Esophagus muscularis mucosa (tissue), 4 donors: ENCODE data around the gene CRACR2B. TPM values are rescaled to one million over a fixed set of nuclear protein-coding genes. Genes with fewer than 3 reads are reported as not detected.

ENCODE experiments used
- DNase-seq: peaks from one replicate; pipeline ENCODE4 v3.0.0-alpha.2; 2017; ENCODE audit errors: extremely low spot score
- H3K27ac ChIP-seq, 4 donors: fragments of 200-600 bp; sonication (generic); replicated peaks in 1 of 4; 1 replicate in 3 of 4; 2 replicates in 1 of 4; pipeline ENCODE4 v1.5.1; 2016 to 2019; ENCODE audit warnings: mild to moderate bottlenecking in 1 of 4
- H3K27me3 ChIP-seq, 4 donors: fragments of 200-600 bp; sonication (generic); one replicate each; pipeline versions ENCODE4 v1.5.1 to v1.6.0; 2016 to 2019
- H3K36me3 ChIP-seq, 4 donors: fragments of 200-600 bp; sonication (generic); one replicate each; pipeline ENCODE4 v1.5.1; 2016 to 2019
- H3K4me1 ChIP-seq, 4 donors: fragments of 200-600 bp; sonication (generic); one replicate each; pipeline ENCODE4 v1.5.1; 2016 to 2019
- H3K4me3 ChIP-seq, 4 donors: fragments of 200-600 bp; sonication (generic); 1 replicate in 2 of 4; 2 replicates in 2 of 4; pipeline ENCODE4 v1.5.1; 2016 to 2019; ENCODE audit warnings: mild to moderate bottlenecking in 4 of 4, moderate library complexity in 1 of 4
- H3K9me3 ChIP-seq, 4 donors: fragments of 200-600 bp; sonication (generic); 1 replicate in 3 of 4; 2 replicates in 1 of 4; pipeline ENCODE4 v1.5.1; 2016 to 2019
- CTCF ChIP-seq, 3 experiments: fragments of 200-600 bp in 2 of 3; fragments of 450-650 bp in 1 of 3; sonication (generic) in 2 of 3; IDR thresholded peaks; one replicate each; pipeline ENCODE4 v1.5.1; 2017 to 2019; ENCODE audit warnings: antibody characterized with exemption in 3 of 3, mild to moderate bottlenecking in 2 of 3, moderate library complexity in 1 of 3
- EP300 ChIP-seq: sonication (generic); formaldehyde crosslinking; IDR thresholded peaks from one replicate; pipeline ENCODE4 v1.6.1; 2017; ENCODE audit warnings: antibody characterized with exemption
- POLR2A ChIP-seq: fragments of 450-650 bp; IDR thresholded peaks from one replicate; pipeline ENCODE4 v1.6.1; 2017; ENCODE audit warnings: antibody characterized with exemption, moderate library complexity, mild to moderate bottlenecking, low read depth
- POLR2AphosphoS5 ChIP-seq, 2 donors: sonication (generic); formaldehyde crosslinking; IDR thresholded peaks; one replicate each; pipeline ENCODE4 v1.6.1; 2017; ENCODE audit warnings: antibody characterized with exemption in 2 of 2
- WGBS: methylation state at CpG from one replicate; pipeline ENCODE4 v1.1.5; 2018; 5-methylcytosine and 5-hydroxymethylcytosine counted together
- intact Hi-C: fragments of 100-400 bp; cut with DNase I; formaldehyde crosslinking; loops from one replicate; pipeline ENCODE4 v1.15.1; 2023
- total RNA-seq, 4 donors: library from RNA; depleted of rRNA; stranded (reverse); fragments of >200 nt; gene quantifications; one replicate each; pipeline versions ENCODE4 v1.1.0 to v1.2.1, GENCODE V29; 2016

Gene CRACR2B
- total RNA-seq, 4 donors from 2014 or later: 5.3 to 8.4 (median 7.0) TPM

- Histone ChIP-seq H3K27me3 (no peaks in the 10 kb centered on the region), H3K4me1 (no peaks in the 10 kb centered on the region), H3K4me3 (no peak overlapping the region), H3K36me3 (peaks cover 24 to 58% (median 41%) of the 10 kb centered on the region in 4 donors), H3K27ac (no peak overlapping the region), H3K9me3 (no peaks in the 10 kb centered on the region)
- intact Hi-C loops: no loop called here
- DNase-seq: no peak
- peak in 1 of 2 donors; percentile 22 for TF ChIP-seq POLR2AphosphoS5 (IDR thresholded peaks at IDR 0.05)
- no peak for TF ChIP-seq EP300
- WGBS: 90% methylated on average over 4 of the region's 12 CpGs
These were observed 41.1 kb downstream of the CRACR2B start for GRCh38 chr11:868802-869201.

GRCh38 chr11:869399-870126 lies 41.8 kb downstream of the CRACR2B start:
- intact Hi-C loops: no loop called here
- no peak for DNase-seq
- 87% methylated on average over 16 of the region's 25 CpGs for WGBS
- no peaks in the 10 kb centered on the region for H3K27me3 ChIP-seq
- H3K4me3 ChIP-seq: no peak overlapping the region
- no peaks in the 10 kb centered on the region for H3K9me3 ChIP-seq
- peaks cover 16 to 53% (median 37%) of the 10 kb centered on the region in 4 donors for H3K36me3 ChIP-seq
- no peak for TF ChIP-seq EP300
- no peaks in the 10 kb centered on the region for H3K4me1 ChIP-seq
- no peak overlapping the region for H3K27ac ChIP-seq

- 58% methylated on average over 6 of the region's 8 CpGs for WGBS
- Histone ChIP-seq H3K27ac (no peak overlapping the region), H3K4me1 (no peaks in the 10 kb centered on the region), H3K9me3 (no peaks in the 10 kb centered on the region), H3K4me3 (no peak overlapping the region), H3K27me3 (no peaks in the 10 kb centered on the region), H3K36me3 (peaks cover 13 to 53% (median 35%) of the 10 kb centered on the region in 4 donors)
- intact Hi-C loops: no loop called here
- TF ChIP-seq POLR2AphosphoS5 (IDR thresholded peaks at IDR 0.05) (peak in 1 of 2 donors; percentile 26), CTCF (IDR thresholded peaks at IDR 0.05) (no peak)
- no peak for DNase-seq
These were observed 42.4 kb downstream of the CRACR2B start for GRCh38 chr11:870127-870413.

- intact Hi-C loops: no loop called here
- no peak for TF ChIP-seq CTCF (IDR thresholded peaks at IDR 0.05)
- TF ChIP-seq EP300: no peak
- no peak for TF ChIP-seq POLR2A
- TF ChIP-seq POLR2AphosphoS5 (IDR thresholded peaks at IDR 0.05): no peak
- no peaks in the 10 kb centered on the region for H3K9me3 ChIP-seq
- H3K27me3 ChIP-seq: no peaks in the 10 kb centered on the region
- no peak for DNase-seq
- WGBS: 84% methylated on average over 7 of the region's 8 CpGs
- no peak overlapping the region for H3K4me3 ChIP-seq
- no peaks in the 10 kb centered on the region for H3K4me1 ChIP-seq
- peaks cover 10 to 53% (median 34%) of the 10 kb centered on the region in 4 donors for H3K36me3 ChIP-seq
- H3K27ac ChIP-seq: no peak overlapping the region
These were observed 42.7 kb downstream of the CRACR2B start for GRCh38 chr11:870418-870817.

GRCh38 chr11:871472-871871 lies 43.8 kb downstream of the CRACR2B start:
- no peaks in the 10 kb centered on the region for H3K27me3 ChIP-seq
- H3K9me3 ChIP-seq: no peaks in the 10 kb centered on the region
- TF ChIP-seq POLR2AphosphoS5 (IDR thresholded peaks at IDR 0.05) (no peak), EP300 (no peak), POLR2A (no peak), CTCF (IDR thresholded peaks at IDR 0.05) (no peak)
- no peak overlapping the region for H3K4me3 ChIP-seq
- no peak for DNase-seq
- intact Hi-C loops: no loop called here
- 76% methylated on average over 9 of the region's 9 CpGs for WGBS
- peaks cover 0 to 47% (median 29%) of the 10 kb centered on the region in 4 donors for H3K36me3 ChIP-seq
- H3K4me1 ChIP-seq: no peaks in the 10 kb centered on the region
- no peak overlapping the region for H3K27ac ChIP-seq

- H3K4me1 ChIP-seq: no peaks in the 10 kb centered on the region
- no peak for TF ChIP-seq POLR2AphosphoS5 (IDR thresholded peaks at IDR 0.05)
- no peak for TF ChIP-seq EP300
- TF ChIP-seq CTCF (IDR thresholded peaks at IDR 0.05): no peak
- no peak for TF ChIP-seq POLR2A
- no peak for DNase-seq
- WGBS: 93% methylated on average over 9 of the region's 9 CpGs
- H3K4me3 ChIP-seq: no peak overlapping the region
- H3K27ac ChIP-seq: no peak overlapping the region
- H3K36me3 ChIP-seq: peaks cover 0 to 35% (median 24%) of the 10 kb centered on the region in 4 donors
- no peaks in the 10 kb centered on the region for H3K9me3 ChIP-seq
- no peaks in the 10 kb centered on the region for H3K27me3 ChIP-seq
- intact Hi-C loops: no loop called here
These were observed 45.1 kb downstream of the CRACR2B start for GRCh38 chr11:872799-873198.
